LNCaP clone FGC (cell line): ENCODE measurements around the gene DMAC2L.

Source experiments
- DNase-seq: peaks from one replicate; pipeline ENCODE4 v3.0.0-alpha.2; 2011; ENCODE audit warnings: low read depth
- H3K4me3 ChIP-seq: 2 replicates; pipeline ENCODE4 v1.5.1; 2011; ENCODE audit warnings: mild to moderate bottlenecking, low read depth, low read length, control low read depth
- CTCF ChIP-seq: IDR thresholded peaks from 2 replicates; pipeline ENCODE4 v1.5.1; 2012; ENCODE audit warnings: mild to moderate bottlenecking; ENCODE audit not compliant: control insufficient read depth, insufficient read depth; ENCODE audit errors: extremely low read depth

Gene DMAC2L, protein sequence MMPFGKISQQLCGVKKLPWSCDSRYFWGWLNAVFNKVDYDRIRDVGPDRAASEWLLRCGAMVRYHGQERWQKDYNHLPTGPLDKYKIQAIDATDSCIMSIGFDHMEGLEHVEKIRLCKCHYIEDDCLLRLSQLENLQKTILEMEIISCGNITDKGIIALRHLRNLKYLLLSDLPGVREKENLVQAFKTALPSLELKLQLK

DNA sequence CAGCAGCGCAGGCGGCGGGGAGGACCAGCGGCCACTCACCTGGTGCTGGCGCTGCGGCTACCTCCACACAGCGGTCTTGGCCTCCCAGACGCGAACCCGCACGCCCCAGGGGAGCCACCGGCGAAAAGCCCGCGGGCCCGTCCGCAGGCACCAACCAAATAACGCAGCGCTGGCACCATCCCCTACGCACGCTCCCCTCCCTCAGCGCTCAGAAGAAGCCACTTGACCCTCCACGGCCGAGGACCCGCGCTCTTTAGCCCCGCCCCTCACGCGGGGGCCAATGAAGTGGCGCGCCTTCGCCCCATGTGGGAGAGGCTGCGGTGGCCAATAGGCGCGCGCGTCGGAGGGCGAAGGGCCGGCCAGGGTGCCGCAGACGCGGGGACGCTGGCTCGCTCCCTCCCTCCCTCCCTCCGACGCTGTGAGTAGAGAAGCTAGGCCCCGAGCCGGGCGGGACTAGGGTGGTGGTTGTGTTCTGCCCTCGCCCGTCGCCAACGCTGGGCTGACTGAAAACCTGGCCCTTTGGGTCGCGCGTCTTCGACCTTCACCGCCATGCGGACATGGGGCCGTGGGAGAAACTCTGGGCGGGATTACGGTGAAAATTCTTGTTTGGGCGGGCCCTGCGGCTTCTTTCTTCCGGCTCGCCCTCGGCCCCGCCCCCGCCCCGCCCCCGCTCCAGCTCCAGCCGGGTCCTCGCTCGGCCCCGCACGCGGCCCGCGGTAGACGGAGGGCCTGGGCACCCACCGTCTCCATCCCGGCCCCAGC is at the start of gene DMAC2L, which contains the start of gene L2HGDH:
Gene DMAC2L, plus strand, starts transcription at position 353 of the 762 bp plus-strand sequence. CDS start 9,164 bp downstream, outside the sequence.
Gene L2HGDH, minus strand, starts transcription at position 258 of the 762 bp plus-strand sequence. Its CDS starts 79 bp downstream, at position 179.
- peak; percentile 86 for DNase-seq
- no peak; the same call in 1 of the 2 replicates for TF ChIP-seq CTCF
- H3K4me3 ChIP-seq: peak within 1 kb of the TSS; percentile 95

DNA sequence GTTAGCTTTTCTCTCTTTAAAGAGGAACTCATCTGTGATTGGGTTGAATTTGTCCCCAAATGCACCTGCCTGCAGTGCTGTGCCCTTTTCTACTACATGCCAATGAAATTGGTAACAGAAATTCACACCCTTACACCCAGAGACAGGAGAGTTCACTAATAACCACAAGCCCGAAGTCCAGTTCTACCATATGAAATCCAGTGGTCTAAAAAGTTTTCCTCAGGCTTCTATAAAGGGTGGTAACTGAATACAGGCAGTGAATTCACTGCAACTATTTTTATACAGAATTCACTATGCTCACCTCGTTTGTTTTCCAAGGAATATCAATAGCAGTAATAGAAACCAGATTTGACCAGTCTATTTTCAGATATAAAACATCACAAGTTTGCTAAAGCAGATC is 49.3 kb upstream of the DMAC2L start:
- no peak overlapping the region for H3K4me3 ChIP-seq
- no peak for DNase-seq
- no peak for TF ChIP-seq CTCF

- no peak for TF ChIP-seq CTCF
- no peak overlapping the region for H3K4me3 ChIP-seq
- DNase-seq: no peak
Observed at GRCh38 chr14:50263321-50263720, 48.8 kb upstream of the DMAC2L start.

- DNase-seq: no peak
- no peak overlapping the region for H3K4me3 ChIP-seq
- TF ChIP-seq CTCF: no peak
Observed at GRCh38 chr14:50265029-50265428, 47.1 kb upstream of the DMAC2L start.

- DNase-seq: no peak
- H3K4me3 ChIP-seq: no peak overlapping the region
- no peak for TF ChIP-seq CTCF
Observed at GRCh38 chr14:50270932-50271331, 41.2 kb upstream of the DMAC2L start.

DNA sequence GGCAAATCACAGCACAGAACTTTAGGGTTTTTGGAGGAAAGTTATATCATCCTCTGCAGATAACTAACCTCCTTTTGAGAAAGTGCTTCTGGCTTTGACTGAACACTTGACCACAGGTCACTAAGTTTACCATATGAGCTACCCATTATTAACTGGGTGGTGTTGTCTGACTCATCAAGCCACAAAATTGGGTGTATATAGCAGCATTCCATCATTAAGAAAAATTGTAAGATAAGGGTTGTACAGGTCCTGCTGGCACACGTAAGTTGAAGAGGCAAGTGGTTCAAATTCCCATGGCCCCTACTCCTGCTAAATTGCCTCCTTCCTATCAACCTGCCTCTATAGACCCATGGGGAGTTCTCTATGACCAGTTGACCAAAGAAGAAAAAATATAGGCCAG is 39.6 kb upstream of the DMAC2L start:
- DNase-seq: no peak
- no peak for TF ChIP-seq CTCF
- H3K4me3 ChIP-seq: no peak overlapping the region
